GM21360 (cell line): Measurements from ENCODE around the gene FHIT.

ENCODE experiments used
- ATAC-seq: cut with Tn5 transposase; IDR thresholded peaks from one replicate; pipeline ENCODE4 v1.9.1; 2021; ENCODE audit warnings: mild to moderate bottlenecking, moderate library complexity; ENCODE audit not compliant: unreplicated experiment

FHIT gene

GRCh38 chr3:59994732-59995304 lies 1256.4 kb downstream of the FHIT start:
- ATAC-seq, result no peak

- ATAC-seq, result no peak
Measured at GRCh38 chr3:59992578-59992977, 1258.7 kb downstream of the FHIT start.

- no peak for ATAC-seq
Measured at GRCh38 chr3:59990915-59991314, 1260.3 kb downstream of the FHIT start.

GRCh38 chr3:59982510-59982909 lies 1268.7 kb downstream of the FHIT start:
- no peak for ATAC-seq

- ATAC-seq, result no peak
Measured at GRCh38 chr3:59981377-59981776, 1269.9 kb downstream of the FHIT start.

GRCh38 chr3:59980576-59980975 lies 1270.7 kb downstream of the FHIT start:
- ATAC-seq, result no peak

GRCh38 chr3:59979542-59979941 lies 1271.7 kb downstream of the FHIT start:
- ATAC-seq, result no peak

GRCh38 chr3:59978979-59979378 lies 1272.3 kb downstream of the FHIT start:
- ATAC-seq, result peak; percentile 89

GRCh38 chr3:59970796-59971195 lies 1280.5 kb downstream of the FHIT start:
- no peak for ATAC-seq

- no peak for ATAC-seq
Measured at GRCh38 chr3:59970376-59970775, 1280.9 kb downstream of the FHIT start.

GRCh38 chr3:59968513-59969045 lies 1282.7 kb downstream of the FHIT start:
- ATAC-seq, result no peak

GRCh38 chr3:59963676-59964075 lies 1287.6 kb downstream of the FHIT start:
- ATAC-seq, result no peak

- no peak for ATAC-seq
Measured at GRCh38 chr3:59957150-59957549, 1294.1 kb downstream of the FHIT start.

- no peak for ATAC-seq
Measured at GRCh38 chr3:59953104-59953503, 1298.1 kb downstream of the FHIT start.

GRCh38 chr3:59949311-59949710 lies 1301.9 kb downstream of the FHIT start:
- no peak for ATAC-seq

- no peak for ATAC-seq
Measured at GRCh38 chr3:59946401-59946800, 1304.9 kb downstream of the FHIT start.

- no peak for ATAC-seq
Measured at GRCh38 chr3:59940718-59941117, 1310.5 kb downstream of the FHIT start.

- no peak for ATAC-seq
Measured at GRCh38 chr3:59939826-59940426, 1311.3 kb downstream of the FHIT start.

GRCh38 chr3:59938828-59939227 lies 1312.4 kb downstream of the FHIT start:
- ATAC-seq, result no peak

- ATAC-seq, result no peak
Measured at GRCh38 chr3:59937201-59937600, 1314.1 kb downstream of the FHIT start.

- no peak for ATAC-seq
Measured at GRCh38 chr3:59936472-59936871, 1314.8 kb downstream of the FHIT start.

- ATAC-seq, result peak; percentile 98
Measured at GRCh38 chr3:59935025-59935424, 1316.2 kb downstream of the FHIT start.

- peak; percentile 7 for ATAC-seq
Measured at GRCh38 chr3:59934560-59934959, 1316.7 kb downstream of the FHIT start.
